Liver (tissue), 3 donors: ENCODE data around the gene TAS2R42.

Experiments used
- CTCF ChIP-seq: fragments of 150-350 bp; IDR thresholded peaks from 2 replicates; pipeline ENCODE4 v1.5.1; 2017; ENCODE audit warnings: improper control_type of control experiment, low read depth, low read length; ENCODE audit not compliant: missing input control
- GABPA ChIP-seq, 2 donors: IDR thresholded peaks in 1 of 2; conservative IDR thresholded peaks in 1 of 2; 2 replicates each; pipeline ENCODE4 v1.6.1; 2016; ENCODE audit warnings: antibody characterized with exemption in 2 of 2, mild to moderate bottlenecking in 1 of 2, moderate library complexity in 1 of 2
- HNF4G ChIP-seq: IDR thresholded peaks from 2 replicates; pipeline ENCODE4 v1.6.1; 2016; ENCODE audit warnings: antibody characterized with exemption
- JUND ChIP-seq, 2 donors: IDR thresholded peaks; 2 replicates each; pipeline ENCODE4 v1.6.1; 2016; ENCODE audit warnings: antibody characterized with exemption in 2 of 2
- REST ChIP-seq: IDR thresholded peaks from 2 replicates; pipeline ENCODE4 v1.6.1; 2016; ENCODE audit warnings: antibody characterized with exemption, mild to moderate bottlenecking
- SP1 ChIP-seq: IDR thresholded peaks from 2 replicates; pipeline ENCODE4 v1.6.1; 2018; ENCODE audit warnings: antibody characterized with exemption, mild to moderate bottlenecking
- TAF1 ChIP-seq: conservative IDR thresholded peaks from 2 replicates; pipeline ENCODE4 v1.6.1; 2016; ENCODE audit warnings: antibody characterized with exemption, mild to moderate bottlenecking
- ZBTB33 ChIP-seq: IDR thresholded peaks from 2 replicates; pipeline ENCODE4 v1.6.1; 2016; ENCODE audit warnings: antibody characterized with exemption
- donor health status: healthy.
- donor health status: healthy.

GRCh38 chr12:11183011-11183410 is 3.7 kb downstream of the TAS2R42 start:
- TF ChIP-seq CTCF (no peak), GABPA (IDR thresholded peaks at IDR 0.05 in 1 of 2, conservative IDR thresholded peaks at IDR 0.05 in 1 of 2) (no peak), HNF4G (no peak), TAF1 (no peak), JUND (IDR thresholded peaks at IDR 0.05) (no peak), REST (no peak), ZBTB33 (no peak), SP1 (no peak)
